GM12872 (cell line): Measurements from ENCODE around the gene KCNA10.

Source experiments
- TF ChIP-seq, protein P1 (sequence below): IDR thresholded peaks from 3 replicates; pipeline ENCODE4 v1.5.1; 2011; ENCODE audit warnings: low read depth, mild to moderate bottlenecking, low read length, moderate library complexity; ENCODE audit not compliant: insufficient read depth

Gene KCNA10

DNA sequence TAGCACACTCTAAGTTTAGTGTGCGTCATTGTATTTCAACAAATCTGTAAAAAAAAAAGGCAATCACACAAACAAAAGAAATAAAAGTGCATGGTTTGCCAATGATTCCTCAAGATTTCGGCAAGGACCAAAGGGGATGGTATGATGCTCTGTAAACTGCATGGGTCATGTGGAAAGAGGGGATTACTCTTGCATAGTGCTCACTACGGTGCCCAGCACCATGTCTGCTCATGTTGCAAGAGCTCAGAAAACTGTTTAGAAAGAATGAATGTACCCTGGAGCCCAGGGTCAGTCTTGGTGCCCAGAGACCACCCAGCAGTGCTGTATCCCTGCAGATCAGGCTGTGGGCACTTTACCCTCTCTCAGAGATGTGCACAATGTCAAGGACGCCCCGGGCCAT lies 3.6 kb upstream of the KCNA10 start:
- TF ChIP-seq, protein P1, sequence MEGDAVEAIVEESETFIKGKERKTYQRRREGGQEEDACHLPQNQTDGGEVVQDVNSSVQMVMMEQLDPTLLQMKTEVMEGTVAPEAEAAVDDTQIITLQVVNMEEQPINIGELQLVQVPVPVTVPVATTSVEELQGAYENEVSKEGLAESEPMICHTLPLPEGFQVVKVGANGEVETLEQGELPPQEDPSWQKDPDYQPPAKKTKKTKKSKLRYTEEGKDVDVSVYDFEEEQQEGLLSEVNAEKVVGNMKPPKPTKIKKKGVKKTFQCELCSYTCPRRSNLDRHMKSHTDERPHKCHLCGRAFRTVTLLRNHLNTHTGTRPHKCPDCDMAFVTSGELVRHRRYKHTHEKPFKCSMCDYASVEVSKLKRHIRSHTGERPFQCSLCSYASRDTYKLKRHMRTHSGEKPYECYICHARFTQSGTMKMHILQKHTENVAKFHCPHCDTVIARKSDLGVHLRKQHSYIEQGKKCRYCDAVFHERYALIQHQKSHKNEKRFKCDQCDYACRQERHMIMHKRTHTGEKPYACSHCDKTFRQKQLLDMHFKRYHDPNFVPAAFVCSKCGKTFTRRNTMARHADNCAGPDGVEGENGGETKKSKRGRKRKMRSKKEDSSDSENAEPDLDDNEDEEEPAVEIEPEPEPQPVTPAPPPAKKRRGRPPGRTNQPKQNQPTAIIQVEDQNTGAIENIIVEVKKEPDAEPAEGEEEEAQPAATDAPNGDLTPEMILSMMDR: no peak

DNA sequence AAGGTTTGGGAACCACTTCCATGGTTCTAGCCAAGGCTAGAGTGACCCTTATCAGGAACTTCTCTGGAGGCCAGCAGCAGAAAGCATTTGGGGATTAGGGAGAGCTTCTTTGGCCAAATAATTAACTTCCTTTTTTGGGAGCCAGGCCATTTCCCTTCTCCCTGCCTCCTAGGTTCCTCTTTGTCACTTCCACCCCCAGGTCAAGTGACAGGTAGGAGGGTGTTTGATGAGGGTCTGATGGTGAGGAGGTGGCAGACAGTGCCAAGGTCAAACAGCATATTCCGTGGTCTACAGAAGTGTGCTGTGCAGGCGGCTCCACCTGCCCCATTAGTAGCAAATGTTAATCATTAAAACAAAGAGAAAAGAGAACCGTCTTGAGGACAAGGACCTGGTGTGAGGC lies 1.9 kb upstream of the KCNA10 start:
- TF ChIP-seq, protein P1: no peak

DNA sequence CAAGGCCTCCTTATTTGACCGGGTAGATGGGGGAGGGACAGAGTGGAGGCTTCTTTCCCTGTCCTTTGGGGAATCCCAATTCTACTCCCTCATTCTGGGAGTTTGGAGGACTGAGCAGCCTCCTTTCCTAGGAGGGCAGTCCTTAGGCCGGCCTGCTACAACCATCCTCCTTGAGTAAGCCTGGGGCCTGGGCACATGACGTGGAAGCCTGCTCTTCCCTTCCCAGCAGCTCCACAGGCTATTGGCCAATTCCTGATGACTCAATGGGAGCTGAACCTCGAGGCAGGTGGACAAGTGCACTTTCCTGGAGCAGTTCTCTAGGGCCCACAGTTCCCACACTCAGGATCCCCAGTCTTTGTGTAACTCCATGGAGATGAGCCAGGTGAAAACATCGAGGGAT lies 3.1 kb downstream of the KCNA10 start:
- TF ChIP-seq, protein P1: no peak

DNA sequence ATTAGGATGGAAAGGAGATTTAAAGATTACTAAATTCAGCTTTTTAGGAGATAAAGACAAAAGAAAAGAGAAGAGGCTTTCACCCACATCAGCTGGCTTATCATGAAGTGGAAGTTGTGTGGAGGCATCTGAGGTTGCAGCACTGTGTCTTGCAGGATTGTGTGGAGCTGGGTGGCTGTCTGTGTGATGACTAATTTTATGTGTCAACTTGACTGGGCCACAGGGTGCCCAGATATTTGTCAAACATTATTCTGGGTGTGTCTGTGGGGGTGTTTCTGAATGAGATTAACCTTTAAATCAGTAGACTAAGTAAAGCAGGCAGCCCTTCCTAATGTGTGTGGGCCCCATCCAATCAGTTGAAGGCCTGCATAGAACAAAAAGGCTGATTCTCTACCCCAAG lies 3.9 kb downstream of the KCNA10 start:
- TF ChIP-seq, protein P1: no peak

DNA sequence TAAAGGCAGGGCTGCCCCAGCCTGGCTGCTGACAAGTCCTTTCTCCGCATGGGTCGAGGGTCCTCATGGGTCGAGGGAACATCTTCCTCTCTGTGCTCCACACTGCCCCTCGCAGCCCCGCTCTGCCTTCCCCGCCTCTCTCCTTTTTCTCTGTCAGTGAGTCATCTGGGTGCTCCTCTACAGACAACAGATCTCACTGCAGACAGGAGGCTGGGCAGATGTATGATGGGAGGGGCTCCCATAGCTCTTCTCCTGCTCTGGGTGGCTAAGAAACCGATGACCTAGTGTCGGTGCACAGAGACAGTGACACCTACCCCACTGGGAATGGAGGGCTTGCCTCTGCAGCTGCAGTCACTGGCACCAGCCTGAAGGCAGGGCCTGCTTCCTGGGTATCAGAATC lies 5.5 kb downstream of the KCNA10 start:
- TF ChIP-seq, protein P1: no peak

DNA sequence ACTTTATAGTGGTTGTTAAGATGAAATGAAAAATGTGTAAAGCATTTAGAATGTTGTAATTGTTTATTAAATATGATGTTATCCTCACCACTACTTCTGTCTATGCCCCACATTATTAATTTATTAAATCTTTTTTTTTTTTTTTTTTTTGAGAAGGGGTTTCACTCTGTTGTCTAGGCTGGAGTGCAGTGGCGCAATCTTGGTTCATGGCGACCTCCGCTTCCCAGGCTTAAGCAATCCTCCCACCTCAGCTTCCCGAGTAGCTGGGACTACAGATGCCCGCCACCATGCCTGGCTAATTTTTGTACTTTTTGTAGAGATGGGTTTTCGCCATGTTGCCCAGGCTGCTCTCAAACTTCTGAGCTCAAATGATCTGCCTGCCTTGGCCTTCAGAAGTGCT lies 7.5 kb downstream of the KCNA10 start:
- TF ChIP-seq, protein P1: no peak

DNA sequence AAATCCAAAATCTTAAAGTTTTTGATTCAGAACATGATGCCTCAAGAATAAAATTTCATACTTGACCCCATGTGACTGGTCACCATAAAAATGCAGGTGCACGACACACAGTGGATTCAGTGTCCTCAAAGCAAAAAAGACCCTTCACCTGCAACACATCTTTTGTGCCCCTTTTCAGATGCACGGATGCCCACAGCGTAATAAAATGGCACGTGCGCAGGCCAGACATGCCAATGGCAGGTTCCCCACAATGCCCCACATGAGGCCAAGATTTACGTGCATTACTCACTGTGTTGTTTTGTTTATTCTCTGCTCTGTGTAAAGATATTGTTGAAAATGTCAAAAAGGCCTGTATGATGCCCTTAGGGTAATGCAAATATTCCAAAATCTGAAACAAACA lies 9.3 kb downstream of the KCNA10 start:
- TF ChIP-seq, protein P1: no peak
